SK-N-SH (cell line): ENCODE data around the gene NEU4. TPM values are rescaled to one million over a fixed set of nuclear protein-coding genes. Genes with fewer than 3 reads are reported as not detected.
A peak's percentile ranks its signal among the peaks of the same experiment; 100 is the strongest.

Experiments
- CTCF ChIA-PET: fragments of 300-600, 350-600 bp; formaldehyde crosslinking; extraction: SDS; loops from one replicate; lab custom pipeline; 2021; lab: Yijun Ruan, JAX
- POLR2A ChIA-PET: fragments of 350-600 bp; sonication (Branson Sonifier 250); formaldehyde crosslinking; extraction: SDS; loops from one replicate; lab custom pipeline; 2020; ENCODE audit warnings: antibody characterized with exemption, inconsistent platforms; lab: Yijun Ruan, JAX
- DNase-seq: peaks from one replicate; pipeline ENCODE4 v3.0.0; 2012
- H2AFZ ChIP-seq: fragments of 200-600 bp; sonication (generic); 2 replicates; pipeline ENCODE4 v1.8.1; 2016; ENCODE audit warnings: antibody characterized with exemption, mild to moderate bottlenecking, low read depth
- H3F3A ChIP-seq: fragments of 200-600 bp; sonication (generic); replicated peaks from 2 replicates; pipeline ENCODE3; 2016; ENCODE audit warnings: antibody characterized with exemption, mild to moderate bottlenecking; ENCODE audit not compliant: insufficient read depth
- H3K27ac ChIP-seq, 2 experiments: fragments of 200-500 bp in 1 of 2; fragments of 200-600 bp in 1 of 2; sonication (Bioruptor generic) in 1 of 2; sonication (generic), shearing (Covaris generic) in 1 of 2; 2 replicates each; pipeline versions ENCODE4 v1.5.1 to v1.6.1; 2014 to 2016; ENCODE audit warnings: low read depth in 2 of 2, inconsistent platforms in 1 of 2, low read length in 1 of 2, mild to moderate bottlenecking in 1 of 2, mixed read lengths in 1 of 2
- H3K27me3 ChIP-seq: fragments of 200-600 bp; sonication (generic), shearing (Covaris generic); 2 replicates; pipeline ENCODE4 v1.6.1; 2016; ENCODE audit warnings: mixed run types; ENCODE audit not compliant: insufficient read depth
- H3K36me3 ChIP-seq, 2 experiments: fragments of 200-500 bp in 1 of 2; fragments of 200-600 bp in 1 of 2; sonication (Bioruptor generic) in 1 of 2; sonication (generic) in 1 of 2; replicated peaks in 1 of 2; 2 replicates each; pipeline versions ENCODE3 to v1.5.1; 2014 to 2016; ENCODE audit warnings: low read length in 1 of 2, mild to moderate bottlenecking in 1 of 2; ENCODE audit not compliant: insufficient read depth in 2 of 2, control insufficient read depth in 1 of 2
- H3K4me1 ChIP-seq, 2 experiments: fragments of 200-500 bp in 1 of 2; fragments of 200-600 bp in 1 of 2; sonication (Bioruptor generic) in 1 of 2; sonication (generic), shearing (Covaris generic) in 1 of 2; 2 replicates each; pipeline versions ENCODE4 v1.5.1 to v1.6.1; 2014 to 2016; ENCODE audit warnings: low read depth in 1 of 2, low read length in 1 of 2, mixed run types in 1 of 2; ENCODE audit not compliant: insufficient read depth in 2 of 2, control insufficient read depth in 1 of 2
- H3K4me2 ChIP-seq: fragments of 200-600 bp; sonication (generic), shearing (Covaris generic); 2 replicates; pipeline ENCODE4 v1.6.1; 2017; ENCODE audit warnings: mixed run types
- H3K4me3 ChIP-seq, 2 experiments: fragments of 200-500 bp in 1 of 2; fragments of 200-600 bp in 1 of 2; sonication (Bioruptor generic) in 1 of 2; sonication (generic), shearing (Covaris generic) in 1 of 2; 2 replicates each; pipeline versions ENCODE4 v1.5.1 to v1.8.1; 2014 to 2016; ENCODE audit warnings: low read depth in 2 of 2, inconsistent platforms in 1 of 2, low read length in 1 of 2, mild to moderate bottlenecking in 1 of 2, mixed read lengths in 1 of 2, moderate library complexity in 1 of 2
- H3K79me2 ChIP-seq: fragments of 200-600 bp; sonication (generic); 2 replicates; pipeline ENCODE4 v1.8.1; 2017; ENCODE audit warnings: mild to moderate bottlenecking; ENCODE audit not compliant: insufficient read depth
- H3K9ac ChIP-seq: fragments of 200-600 bp; sonication (generic); 2 replicates; pipeline ENCODE4 v1.6.1; 2017; ENCODE audit warnings: mixed run types
- H3K9me2 ChIP-seq: fragments of 200-600 bp; sonication (generic); 2 replicates; pipeline ENCODE4 v1.6.1; 2017; ENCODE audit warnings: mixed run types
- H3K9me3 ChIP-seq: fragments of 200-600 bp; sonication (generic); 2 replicates; pipeline ENCODE4 v1.6.1; 2017; ENCODE audit warnings: mixed run types, mild to moderate bottlenecking, moderate library complexity
- H4K20me1 ChIP-seq: fragments of 200-600 bp; sonication (generic); 2 replicates; pipeline ENCODE4 v1.6.1; 2017; ENCODE audit warnings: mild to moderate bottlenecking, mixed run types; ENCODE audit not compliant: insufficient read depth
- EP300 ChIP-seq, 2 experiments: IDR thresholded peaks; 2 replicates each; pipeline versions ENCODE4 v1.4.0 to v1.6.1; 2012; ENCODE audit warnings: borderline replicate concordance in 1 of 2, low read depth in 1 of 2, low read length in 1 of 2
- EZH2phosphoT487 ChIP-seq: fragments of 200-600 bp; sonication (generic); IDR thresholded peaks from 2 replicates; pipeline ENCODE4 v1.6.1; 2017; ENCODE audit warnings: low read depth, mixed run types, mild to moderate bottlenecking, antibody characterized with exemption, moderate library complexity, borderline replicate concordance
- FOXJ3 ChIP-seq: sonication (generic); formaldehyde crosslinking; IDR thresholded peaks from 2 replicates; pipeline ENCODE4 v1.5.1; 2020; ENCODE audit warnings: mild to moderate bottlenecking, missing genetic modification reagents
- GATA2 ChIP-seq: sonication (generic); formaldehyde crosslinking; IDR thresholded peaks from 2 replicates; pipeline ENCODE4 v1.5.0; 2020; ENCODE audit warnings: mild to moderate bottlenecking, missing genetic modification reagents
- JUND ChIP-seq: IDR thresholded peaks from 2 replicates; pipeline ENCODE4 v1.4.0; 2012
- MXI1 ChIP-seq: IDR thresholded peaks from 2 replicates; pipeline ENCODE4 v1.6.1; 2012; ENCODE audit warnings: mild to moderate bottlenecking, low read depth, low read length, improper control_type of control experiment
- SIN3A ChIP-seq: IDR thresholded peaks from 2 replicates; pipeline ENCODE4 v1.6.1; 2012; ENCODE audit warnings: low read depth, mild to moderate bottlenecking, low read length, moderate library complexity, borderline replicate concordance
- SMC3 ChIP-seq: IDR thresholded peaks from 2 replicates; pipeline ENCODE4 v1.6.1; 2012; ENCODE audit warnings: low read depth, low read length, improper control_type of control experiment
- YY1 ChIP-seq: IDR thresholded peaks from 2 replicates; pipeline ENCODE4 v1.4.0; 2012; ENCODE audit warnings: low read depth, mild to moderate bottlenecking
- WGBS: methylation state at CpG from one replicate; pipeline ENCODE4 v1.1.6; 2017; ENCODE audit warnings: low lambda C conversion rate; 5-methylcytosine and 5-hydroxymethylcytosine counted together
- polyA plus RNA-seq, 3 experiments: library from polyadenylated mRNA; depleted of rRNA; stranded (reverse); fragments of >200 nt; gene quantifications; 2 replicates each; pipeline ENCODE4 v1.2.3, GENCODE V29; 2012
- TF ChIP-seq, protein P1 (sequence below): IDR thresholded peaks from 2 replicates; pipeline ENCODE4 v1.4.0; 2012; ENCODE audit warnings: low read depth, borderline replicate concordance
- TF ChIP-seq, protein P2 (sequence below): IDR thresholded peaks from 2 replicates; pipeline ENCODE4 v1.4.0; 2012; ENCODE audit warnings: low read depth

The NEU4 gene
- polyA plus RNA-seq, 1 of the 3 experiments (the other 2 are of a cell fraction) = 0.05 TPM

DNA sequence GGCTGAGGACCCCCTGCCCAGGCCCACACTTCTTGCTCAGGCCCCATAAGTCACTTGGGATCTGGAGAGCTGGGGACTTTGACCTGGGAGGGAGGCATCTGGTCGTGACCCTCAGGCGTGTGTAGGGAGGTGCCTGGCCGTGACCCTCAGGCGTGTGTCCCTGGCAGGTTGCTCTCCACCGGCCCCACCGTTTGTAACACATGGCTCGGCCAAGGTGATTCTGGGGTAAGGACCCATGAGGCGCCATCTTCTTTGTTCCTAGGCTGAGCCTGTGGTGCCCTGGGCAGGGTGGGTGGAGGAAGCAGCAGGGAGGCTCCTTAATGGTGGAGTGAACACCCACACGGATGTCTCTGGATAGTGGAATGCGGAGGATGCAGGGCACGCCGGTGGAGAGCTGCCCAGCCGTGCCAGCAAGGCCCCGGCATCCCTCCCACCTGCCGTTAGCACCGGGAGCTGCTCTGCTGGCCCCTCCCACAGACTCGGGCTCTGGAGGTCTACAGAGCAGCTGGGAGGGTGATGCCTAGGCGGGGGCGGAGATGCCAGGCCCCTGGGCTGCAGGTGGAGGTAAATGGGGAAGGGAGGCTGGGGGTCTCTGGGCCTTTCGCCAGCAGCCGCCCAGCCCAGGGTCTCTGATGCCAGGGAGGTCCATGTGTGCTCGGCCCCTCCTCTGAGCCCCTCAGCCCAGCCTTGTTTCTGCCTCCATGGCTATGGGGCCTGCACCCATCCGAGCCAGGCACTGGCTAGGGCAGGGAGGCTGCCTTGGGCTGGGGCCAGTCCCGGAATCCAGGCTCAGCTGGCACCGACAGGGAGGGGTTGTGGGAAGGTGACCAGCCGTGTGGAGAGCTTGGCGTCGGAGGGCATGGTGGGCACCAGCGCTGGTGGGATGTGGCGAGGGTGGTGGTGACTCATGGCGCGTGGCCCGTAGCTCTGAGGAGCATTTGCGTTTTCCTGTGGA, 33.5 kb upstream of the NEU4 start:
- Histone ChIP-seq H3K36me3 (no peaks in the 10 kb centered on the region), H3K9ac (no peak overlapping the region), H3K27me3 (no peaks in the 10 kb centered on the region), H3K4me2 (no peak overlapping the region), H3K27ac (no peak overlapping the region), H3K4me1 (peaks cover 8 to 20% of the 10 kb centered on the region in 2 experiments; a peak in 2 of 4 replicates), H4K20me1 (no peaks in the 10 kb centered on the region), H3K9me2 (no peaks in the 10 kb centered on the region), H3K9me3 (no peaks in the 10 kb centered on the region), H3K4me3 (no peak overlapping the region), H3K79me2 (no peaks in the 10 kb centered on the region), H3F3A (no peaks in the 10 kb centered on the region), H2AFZ (peak overlapping the region; percentile 56; the same call in 1 of the 2 replicates)
- WGBS = 91% methylated on average over 20 of the region's 34 CpGs
- ChIA-PET CTCF (interaction anchor here (0.9 to 3.0 kb wide), 6 partner anchors 12 to 103 kb away, joined by 3 to 13 read pairs (median 4); no protein-coding TSS in a partner anchor), POLR2A (interaction anchor here (0.6 kb wide), 1 partner anchor 75 kb away, joined by 3 read pairs; no protein-coding TSS in a partner anchor)
- peak; percentile 36 for DNase-seq
- TF ChIP-seq EP300 (IDR thresholded peaks at IDR 0.05; ENCODE audit: borderline replicate concordance in 1 of 2, low read depth in 1 of 2, low read length in 1 of 2) = no peak
- TF ChIP-seq YY1 = no peak
- TF ChIP-seq, protein P1, sequence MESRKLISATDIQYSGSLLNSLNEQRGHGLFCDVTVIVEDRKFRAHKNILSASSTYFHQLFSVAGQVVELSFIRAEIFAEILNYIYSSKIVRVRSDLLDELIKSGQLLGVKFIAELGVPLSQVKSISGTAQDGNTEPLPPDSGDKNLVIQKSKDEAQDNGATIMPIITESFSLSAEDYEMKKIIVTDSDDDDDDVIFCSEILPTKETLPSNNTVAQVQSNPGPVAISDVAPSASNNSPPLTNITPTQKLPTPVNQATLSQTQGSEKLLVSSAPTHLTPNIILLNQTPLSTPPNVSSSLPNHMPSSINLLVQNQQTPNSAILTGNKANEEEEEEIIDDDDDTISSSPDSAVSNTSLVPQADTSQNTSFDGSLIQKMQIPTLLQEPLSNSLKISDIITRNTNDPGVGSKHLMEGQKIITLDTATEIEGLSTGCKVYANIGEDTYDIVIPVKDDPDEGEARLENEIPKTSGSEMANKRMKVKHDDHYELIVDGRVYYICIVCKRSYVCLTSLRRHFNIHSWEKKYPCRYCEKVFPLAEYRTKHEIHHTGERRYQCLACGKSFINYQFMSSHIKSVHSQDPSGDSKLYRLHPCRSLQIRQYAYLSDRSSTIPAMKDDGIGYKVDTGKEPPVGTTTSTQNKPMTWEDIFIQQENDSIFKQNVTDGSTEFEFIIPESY = no peak
- no peak for TF ChIP-seq FOXJ3 (CRISPR knock-in tag)
- TF ChIP-seq, protein P2, sequence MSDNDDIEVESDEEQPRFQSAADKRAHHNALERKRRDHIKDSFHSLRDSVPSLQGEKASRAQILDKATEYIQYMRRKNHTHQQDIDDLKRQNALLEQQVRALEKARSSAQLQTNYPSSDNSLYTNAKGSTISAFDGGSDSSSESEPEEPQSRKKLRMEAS = no peak
- TF ChIP-seq GATA2 (CRISPR knock-in tag) = no peak
- TF ChIP-seq JUND = no peak
- TF ChIP-seq EZH2phosphoT487 = no peak
- TF ChIP-seq SIN3A = no peak
- no peak for TF ChIP-seq MXI1
- no peak for TF ChIP-seq SMC3
